COLO668 (cell line): ENCODE data around the gene CDH4.

Experiments used
- DNase-seq: peaks from one replicate; lab custom pipeline; 2025; ENCODE audit not compliant: unreplicated experiment; lab: John Stamatoyannopoulos, UW

Gene CDH4

GRCh38 chr20:61482056-61482887 is 230.2 kb downstream of the CDH4 start:
- DNase-seq: no peak

DNA sequence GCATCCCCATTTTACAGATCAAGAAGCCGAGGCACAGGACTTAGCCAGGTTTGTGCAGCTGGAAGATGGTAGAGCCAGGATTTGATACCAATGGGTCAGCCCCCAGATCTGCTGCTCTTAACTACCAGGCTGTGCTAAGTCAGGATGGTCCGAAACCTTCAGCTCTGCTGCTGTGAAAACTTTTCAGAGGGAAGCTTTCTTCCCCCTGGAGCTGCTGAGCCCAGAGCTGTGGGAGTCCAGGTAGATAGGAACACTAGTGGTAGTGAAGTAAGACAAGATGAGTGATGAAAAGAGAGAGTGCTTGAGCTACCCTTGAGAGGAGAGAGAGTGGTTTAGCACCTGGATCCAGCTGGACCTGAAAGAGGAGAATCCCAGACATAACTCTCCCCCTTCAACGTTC is 230.8 kb downstream of the CDH4 start:
- no peak for DNase-seq

- no peak for DNase-seq
Measured at GRCh38 chr20:61483336-61484067, 231.4 kb downstream of the CDH4 start.

DNA sequence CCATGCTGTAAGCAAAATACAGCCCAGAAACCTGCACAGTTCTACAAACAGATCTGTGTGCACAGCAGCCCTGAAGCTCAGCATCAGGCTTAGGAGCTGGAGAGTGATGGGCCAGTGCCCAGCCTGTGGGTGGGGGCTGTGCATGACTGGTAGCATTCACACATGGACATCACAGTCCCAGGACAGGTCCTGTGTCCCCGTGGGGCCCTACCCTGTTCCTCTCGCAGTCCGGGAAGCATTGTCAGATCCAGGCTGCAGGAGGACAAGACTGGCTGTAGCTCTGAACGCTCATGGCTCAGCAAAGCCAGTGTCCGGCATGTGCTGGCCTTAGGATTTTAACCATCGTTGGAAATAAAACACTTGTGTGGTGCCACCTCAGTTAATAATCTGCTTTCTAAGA is 234.1 kb downstream of the CDH4 start:
- DNase-seq: no peak

DNA sequence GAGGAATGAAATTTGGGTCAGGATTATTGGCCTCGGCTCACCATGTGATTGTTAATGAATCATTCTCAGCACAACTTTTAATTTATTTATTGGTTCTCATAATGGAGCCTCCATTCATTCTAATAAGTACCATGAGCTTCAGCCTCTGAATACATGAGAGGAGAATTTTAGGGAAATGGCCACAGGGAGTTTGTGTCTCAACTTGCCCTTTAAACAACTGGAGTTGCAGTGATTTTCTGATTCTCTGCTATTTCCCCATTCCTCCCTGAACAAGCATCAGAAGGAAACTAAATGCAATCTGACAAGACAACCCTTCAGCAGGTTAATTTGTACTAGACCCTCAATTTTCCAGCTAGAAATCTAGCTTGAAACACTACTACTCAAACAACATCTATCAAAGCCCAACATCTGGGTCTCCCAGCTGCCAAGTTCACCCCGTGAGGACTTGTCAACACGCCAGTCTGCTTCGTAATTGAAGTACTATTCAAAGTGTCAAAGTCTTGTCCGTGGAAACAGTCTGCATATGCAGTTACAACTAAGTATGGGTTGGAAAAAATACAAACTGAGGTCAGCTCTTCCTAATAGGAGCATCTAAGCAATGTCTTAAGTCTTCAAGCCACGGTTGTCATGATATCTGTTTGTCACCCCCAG is 235.4 kb downstream of the CDH4 start:
- DNase-seq: no peak

DNA sequence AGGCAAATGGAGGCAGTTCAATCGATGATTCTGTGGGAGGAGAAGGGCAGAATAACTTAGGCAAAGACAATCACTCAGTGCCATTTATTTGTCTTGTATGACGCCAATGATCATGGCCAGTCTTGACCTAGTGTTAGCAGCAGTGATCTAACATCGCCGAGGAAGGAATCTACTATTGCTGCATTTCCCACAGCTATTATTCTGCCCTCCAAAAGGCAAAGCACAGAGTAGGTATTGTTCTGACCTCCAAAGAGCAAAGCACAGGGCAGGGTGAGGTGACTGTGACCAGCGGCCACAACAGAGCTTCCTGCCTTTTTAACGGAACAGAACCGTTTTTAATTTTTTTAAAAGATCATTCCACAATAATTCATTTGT is 235.9 kb downstream of the CDH4 start:
- DNase-seq: no peak

DNA sequence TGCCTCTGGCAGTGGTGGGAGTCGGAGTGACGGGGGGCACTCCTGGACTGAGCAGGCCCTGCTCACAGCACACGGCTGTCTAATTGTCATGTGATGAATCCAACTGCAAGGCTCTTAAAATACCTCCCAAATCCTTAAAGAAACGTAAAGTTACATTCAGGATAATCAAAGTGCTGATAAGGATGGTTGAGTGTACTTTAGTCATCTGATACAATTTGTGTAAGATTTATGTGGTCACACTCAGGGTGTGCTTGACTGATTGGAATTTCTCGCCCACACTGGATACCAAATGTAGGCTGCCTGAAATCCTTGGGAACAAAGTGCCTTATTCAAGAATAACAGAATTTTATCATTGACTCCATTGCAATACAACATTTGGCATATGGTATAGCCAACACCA is 238.7 kb downstream of the CDH4 start:
- DNase-seq: no peak

DNA sequence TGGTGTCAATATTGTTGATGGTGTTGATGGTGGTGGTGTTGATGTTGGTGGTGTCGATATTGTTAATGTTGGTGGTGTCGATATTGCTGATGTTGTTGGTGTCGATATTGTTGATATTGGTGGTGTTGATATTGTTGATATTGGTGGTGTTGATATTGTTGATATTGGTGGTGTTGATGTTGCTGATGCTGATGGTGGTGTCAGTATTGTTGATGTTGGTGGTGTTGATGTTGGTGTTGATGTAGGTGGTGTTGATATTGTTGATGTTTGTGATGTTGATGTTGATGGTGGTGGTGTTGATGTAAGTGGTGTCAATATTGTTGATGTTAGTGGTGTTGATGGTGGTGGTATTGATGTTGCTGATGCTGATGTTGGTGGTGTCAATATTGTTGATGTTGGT is 240.0 kb downstream of the CDH4 start:
- DNase-seq: no peak

GRCh38 chr20:61493798-61494305 is 241.8 kb downstream of the CDH4 start:
- DNase-seq: no peak

GRCh38 chr20:61494763-61495575 is 242.9 kb downstream of the CDH4 start:
- no peak for DNase-seq

GRCh38 chr20:61497029-61497627 is 245.1 kb downstream of the CDH4 start:
- no peak for DNase-seq

- no peak for DNase-seq
Measured at GRCh38 chr20:61499859-61500554, 247.9 kb downstream of the CDH4 start.

DNA sequence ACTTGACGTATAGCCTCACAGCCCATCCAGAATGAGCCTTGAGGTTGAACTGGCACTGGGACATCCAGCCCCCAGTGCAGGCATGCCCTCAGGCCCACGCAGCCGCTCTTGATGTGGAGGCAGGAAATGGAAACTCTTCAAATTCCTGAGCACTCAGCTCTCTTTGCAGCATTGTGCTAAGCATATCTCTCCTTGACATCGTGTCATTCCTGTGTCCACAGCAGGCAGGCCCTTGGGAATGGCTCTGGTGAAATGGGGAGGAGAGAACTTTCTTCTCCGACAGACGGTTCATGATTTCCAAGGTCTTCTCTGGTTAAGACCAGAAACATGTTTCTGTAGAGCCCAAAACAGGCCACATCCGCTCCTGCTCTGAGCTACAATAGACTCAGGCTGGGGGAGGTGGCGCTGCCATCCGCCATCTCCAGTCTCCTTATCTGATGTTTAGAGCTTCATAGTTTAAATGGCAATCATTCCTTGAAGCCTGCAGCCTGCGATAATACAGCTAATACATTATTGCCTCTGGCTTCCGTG is 248.8 kb downstream of the CDH4 start:
- no peak for DNase-seq

DNA sequence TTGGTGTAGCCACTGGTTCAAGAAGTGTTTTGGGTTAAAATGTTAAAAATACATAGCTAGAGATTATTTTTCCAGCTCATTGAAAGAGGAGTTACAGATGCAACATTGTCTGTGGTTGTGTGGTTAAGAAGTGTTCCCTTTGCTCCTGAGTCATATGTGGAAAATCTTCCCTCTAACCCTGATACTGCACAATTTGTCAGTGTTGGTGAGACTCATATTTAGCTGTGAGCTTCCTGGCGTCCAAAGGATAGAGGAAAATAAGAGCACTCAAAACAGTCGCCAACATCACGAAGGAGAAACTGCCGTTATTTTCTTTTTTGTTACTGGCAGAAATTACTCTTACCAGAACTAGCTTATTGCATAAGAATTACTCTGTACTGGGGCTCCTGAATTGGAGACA is 250.4 kb downstream of the CDH4 start:
- DNase-seq: no peak

DNA sequence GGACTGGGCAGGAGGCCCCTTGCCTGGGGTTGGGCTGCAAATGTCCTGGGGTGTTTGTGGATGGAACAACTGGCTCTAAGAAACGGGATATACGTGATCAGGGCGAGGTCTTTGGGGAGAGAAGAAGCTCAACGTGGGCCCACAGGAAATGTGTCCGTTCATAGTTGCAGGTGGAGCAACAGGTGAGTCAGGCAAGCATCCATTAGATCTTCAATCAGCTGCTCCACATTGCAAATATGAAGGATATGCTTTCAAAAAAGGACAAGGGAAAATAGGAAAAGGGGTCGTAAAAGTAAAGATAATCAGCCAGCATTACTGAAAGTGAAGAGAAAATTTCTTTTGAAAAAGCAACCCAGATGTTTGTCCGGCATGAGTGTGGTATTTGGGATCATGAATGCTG is 251.0 kb downstream of the CDH4 start:
- no peak for DNase-seq

GRCh38 chr20:61505508-61505907 is 253.4 kb downstream of the CDH4 start:
- DNase-seq: no peak

- no peak for DNase-seq
Measured at GRCh38 chr20:61507778-61508177, 255.7 kb downstream of the CDH4 start.

DNA sequence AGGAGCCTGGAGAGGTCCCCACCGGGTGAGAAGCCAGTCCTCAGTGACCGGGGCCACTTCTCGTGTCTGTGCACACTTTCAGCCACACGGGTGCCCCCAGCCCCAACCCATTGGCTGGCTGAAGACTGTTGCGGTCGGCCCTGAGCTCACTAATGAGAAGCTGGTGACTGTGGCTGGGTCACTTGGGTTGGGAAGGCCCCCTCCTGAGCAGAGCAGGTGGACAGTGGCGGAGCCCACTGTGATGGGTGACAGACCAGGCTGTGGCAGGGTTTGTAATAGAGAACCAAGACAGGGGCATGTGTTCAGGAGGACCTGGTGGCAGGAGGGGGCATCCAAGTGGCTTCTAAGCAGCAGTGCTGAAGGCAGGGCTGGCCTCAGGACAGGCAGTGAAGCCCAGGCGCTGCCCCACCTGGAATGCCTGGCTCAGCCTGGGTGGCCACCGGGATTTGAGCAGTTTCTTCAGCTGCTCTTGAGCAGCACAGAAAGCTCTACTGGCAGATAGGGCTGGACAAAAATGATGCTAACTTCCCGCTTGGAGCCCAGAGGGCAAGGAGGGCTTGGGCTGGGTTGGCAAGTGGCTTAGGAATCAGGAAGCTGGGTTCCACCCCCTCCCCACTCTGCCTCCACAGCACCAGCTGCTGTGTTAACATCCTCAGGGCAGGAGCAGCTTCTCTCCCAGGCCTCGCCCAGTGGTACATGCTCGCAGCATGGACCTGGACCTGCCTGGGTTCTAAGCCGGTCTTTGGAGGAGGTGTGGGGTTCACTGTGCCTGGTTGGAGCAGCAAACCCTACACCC is 256.4 kb downstream of the CDH4 start:
- DNase-seq: no peak

DNA sequence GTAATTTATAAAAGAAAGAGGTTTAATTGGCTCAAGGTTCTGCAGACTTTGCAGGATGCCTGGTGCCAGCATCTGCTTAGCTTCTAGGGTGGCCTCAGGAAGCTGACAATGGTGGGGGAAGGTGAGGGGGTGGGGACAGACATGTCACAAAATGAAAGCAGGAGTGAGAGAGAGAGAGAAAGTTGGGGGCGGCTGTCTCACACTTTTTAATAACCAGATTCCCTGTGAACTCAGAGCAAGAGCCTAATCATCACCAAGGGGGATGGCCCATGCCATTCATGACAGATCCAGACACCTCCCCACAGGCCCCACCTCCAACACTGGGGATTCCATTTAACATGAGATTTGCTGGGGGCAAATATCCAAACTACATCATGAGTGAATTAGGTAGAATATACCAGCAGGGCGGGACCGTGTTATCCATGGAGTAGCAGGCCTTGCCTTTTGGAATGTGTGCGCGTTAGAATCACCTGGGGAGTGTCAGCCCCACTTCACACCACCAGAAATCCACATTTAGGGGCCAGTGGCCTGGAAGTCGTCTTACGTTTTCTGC is 258.8 kb downstream of the CDH4 start:
- DNase-seq: no peak
